Endothelial cell of hepatic sinusoid (primary cell): ENCODE results near the gene PRR20D.
"Not testable (repeated sequence)": the region's sequence is repeated elsewhere in the genome, so short reads cannot be mapped to it uniquely, and the experiment has no call there.

ENCODE experiments used
- in situ Hi-C: cut with HindIII; loops from 2 replicates; pipeline ENCODE4 v1.10.0; 2017; ENCODE audit warnings: low sequenced_read_pairs

PRR20D gene

GRCh38 chr13:57160332-57160731 lies at the start of gene PRR20D:
PRR20D (plus strand) TSS chr13:57160632; CDS start chr13:57161019, 387 bp downstream.
- in situ Hi-C loops: not testable (repeated sequence)

DNA sequence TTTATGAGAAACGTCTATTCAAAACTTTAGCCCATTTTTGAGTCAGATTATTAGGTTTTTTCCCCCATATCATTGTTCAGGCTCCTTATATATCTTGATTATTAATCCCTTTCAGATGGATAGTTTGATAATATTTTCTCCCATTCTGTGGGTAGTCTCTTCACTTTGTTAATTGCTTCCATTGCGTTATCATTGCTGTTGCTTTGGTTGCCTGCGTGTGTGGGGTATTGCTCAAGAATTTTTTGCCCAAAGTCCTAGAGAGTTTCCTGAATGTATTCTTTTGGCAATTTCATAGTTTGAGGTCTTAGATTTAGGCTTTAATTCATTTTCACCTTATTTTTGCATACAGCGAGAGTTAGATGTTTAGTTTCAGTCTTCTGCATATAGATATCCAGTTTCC lies 45.5 kb upstream of the PRR20D start:
- in situ Hi-C loops: no loop called here

GRCh38 chr13:57123681-57124080 lies 36.8 kb upstream of the PRR20D start:
- in situ Hi-C loops: no loop called here

DNA sequence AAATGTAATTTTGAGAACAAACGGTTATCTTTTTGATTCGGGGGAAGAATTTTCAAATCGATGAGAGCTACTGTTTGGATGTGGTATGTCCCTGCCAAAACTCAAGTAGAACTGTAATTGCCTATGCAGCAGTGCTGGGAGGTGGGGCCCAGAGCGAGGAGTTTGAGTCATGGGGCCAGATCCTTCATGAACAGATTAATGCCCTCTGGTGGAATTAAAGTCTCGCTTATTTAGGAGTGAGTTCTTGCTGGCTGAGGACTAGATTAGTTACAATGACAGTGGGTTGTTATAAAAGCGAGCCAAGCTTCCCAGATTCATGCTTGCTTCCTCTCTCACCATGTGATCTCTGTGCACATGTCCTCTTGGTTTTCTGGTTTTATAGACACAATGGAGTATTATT lies 31.5 kb upstream of the PRR20D start:
- in situ Hi-C loops: no loop called here

DNA sequence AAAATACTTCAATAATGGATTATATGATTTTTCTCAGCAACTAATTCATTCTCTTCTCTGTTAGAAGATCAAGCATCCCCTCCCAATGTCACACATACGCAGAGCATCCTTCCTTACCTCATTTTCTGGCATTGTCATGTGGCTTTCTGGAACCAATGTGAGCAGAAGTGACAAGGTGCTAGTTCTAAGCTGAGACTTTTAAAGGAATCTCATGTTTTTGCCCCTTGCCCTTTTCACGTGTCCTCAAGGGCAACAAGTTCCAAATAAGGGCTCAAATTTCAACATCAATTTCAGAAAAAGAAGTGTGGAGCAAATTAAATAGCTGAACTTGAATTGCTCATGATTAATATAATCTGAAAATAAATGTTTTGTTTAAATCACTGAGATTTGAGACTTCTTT lies 24.3 kb upstream of the PRR20D start:
- in situ Hi-C loops: no loop called here

DNA sequence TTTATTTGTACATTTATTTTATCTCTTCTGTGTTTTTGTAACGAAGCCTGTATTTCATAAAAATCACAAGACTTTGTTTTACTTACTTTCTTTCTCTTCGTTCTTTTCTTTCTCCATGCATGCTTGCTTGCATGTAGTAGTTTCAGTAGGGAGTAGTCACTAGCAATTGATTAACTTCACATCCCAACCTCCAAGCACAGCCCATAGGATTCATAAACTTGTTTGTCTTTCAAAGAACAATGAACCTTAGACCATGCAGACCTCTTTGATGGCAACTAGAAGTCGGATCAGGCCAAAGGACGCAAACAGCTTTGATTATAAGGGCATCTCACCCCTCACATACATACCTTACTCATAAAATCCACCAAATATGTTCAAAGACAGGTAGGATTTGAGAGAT lies 22.8 kb upstream of the PRR20D start:
- in situ Hi-C loops: no loop called here

- in situ Hi-C loops: no loop called here
These were observed 21.4 kb upstream of the PRR20D start for GRCh38 chr13:57138988-57139387.

- in situ Hi-C loops: not testable (repeated sequence)
These were observed 20.7 kb upstream of the PRR20D start for GRCh38 chr13:57139781-57140180.

GRCh38 chr13:57140235-57140968 lies 20.0 kb upstream of the PRR20D start, which contains the start of gene PRR20A:
PRR20A (plus strand) TSS chr13:57140918; CDS start chr13:57141305, 387 bp downstream.
- in situ Hi-C loops: not testable (repeated sequence)

GRCh38 chr13:57147188-57147587 lies 13.2 kb upstream of the PRR20D start, which contains the start of gene PRR20B:
PRR20B (plus strand) TSS chr13:57147488; CDS start chr13:57147875, 387 bp downstream.
- in situ Hi-C loops: not testable (repeated sequence)

GRCh38 chr13:57148106-57148505 lies 12.3 kb upstream of the PRR20D start:
- in situ Hi-C loops: not testable (repeated sequence)

DNA sequence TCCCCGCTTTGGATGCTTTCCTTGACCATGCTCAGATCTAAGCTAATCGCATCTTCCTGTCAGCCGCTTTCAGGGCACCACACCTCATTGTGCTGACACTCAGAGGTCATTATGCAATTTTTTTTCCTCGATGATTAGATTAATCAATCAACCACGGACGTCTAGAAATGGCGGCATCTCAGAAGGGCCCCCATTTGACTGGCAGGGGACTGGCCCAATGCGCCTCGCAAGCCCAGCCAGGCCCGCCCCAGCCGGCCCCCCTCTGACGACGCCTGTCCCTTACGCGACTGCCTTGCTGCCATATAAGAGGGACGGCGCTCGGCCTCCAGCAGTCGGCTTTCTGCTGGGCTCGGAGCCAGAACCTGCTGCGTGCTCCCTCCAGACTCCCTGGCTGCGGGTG lies 6.7 kb upstream of the PRR20D start, which contains the start of gene PRR20C:
TSS of gene PRR20C (plus strand) at position 301 of the 400 bp plus-strand sequence. CDS start 387 bp downstream, outside the sequence.
- in situ Hi-C loops: not testable (repeated sequence)

- in situ Hi-C loops: not testable (repeated sequence)
These were observed 6.5 kb downstream of the PRR20D start, which contains the start of gene PRR20E for GRCh38 chr13:57166897-57167296. PRR20E (plus strand) TSS chr13:57167197; CDS start chr13:57167584, 387 bp downstream.

DNA sequence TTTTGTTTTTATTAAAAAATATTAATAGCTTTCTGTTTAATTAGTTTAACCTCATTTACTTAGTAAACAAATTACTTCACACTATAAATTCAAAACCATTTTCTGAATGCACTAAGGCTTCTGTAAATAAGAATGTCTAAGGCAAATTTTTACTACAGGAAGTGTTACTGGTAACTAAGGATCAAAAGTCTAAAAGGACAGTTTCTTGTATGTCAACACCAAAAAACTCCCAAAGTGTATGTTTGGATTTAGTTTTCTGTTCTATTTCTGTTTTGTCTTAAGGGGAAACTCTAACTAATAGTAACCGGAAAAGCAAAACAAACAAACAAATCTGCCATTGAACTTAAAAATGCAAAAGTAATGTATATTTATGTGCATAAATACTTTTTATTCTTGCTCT lies 31.2 kb downstream of the PRR20D start:
- in situ Hi-C loops: no loop called here

- in situ Hi-C loops: no loop called here
These were observed 52.6 kb downstream of the PRR20D start for GRCh38 chr13:57212989-57213388.
